Measurements from ENCODE around the gene ARHGAP28.
"Not testable (repeated sequence)": the region's sequence is repeated elsewhere in the genome, so short reads cannot be mapped to it uniquely, and the experiment has no call there.

The ARHGAP28 gene

DNA sequence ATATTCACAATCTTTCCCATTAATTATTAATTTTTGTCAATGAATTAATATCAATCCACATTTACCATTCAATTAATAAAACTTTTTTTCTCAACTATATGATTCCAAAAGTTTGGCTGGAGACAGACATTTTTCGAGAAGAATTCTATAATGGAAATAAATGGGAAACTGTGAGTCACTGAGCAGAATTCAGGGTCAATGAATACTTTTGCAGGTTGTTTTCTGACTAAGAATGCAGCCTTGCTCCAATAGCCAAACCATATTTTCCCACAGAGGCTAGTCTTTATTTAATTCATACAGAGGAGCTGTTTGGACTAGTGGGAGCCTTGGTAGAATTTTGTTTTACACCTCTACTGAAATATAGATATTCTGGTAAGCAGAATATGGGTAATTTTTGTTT, 82.3 kb downstream of the ARHGAP28 start:
- DNase-seq (ENCODE audit: low read depth in 2 of 3, low spot score in 1 of 3): no peak

DNA sequence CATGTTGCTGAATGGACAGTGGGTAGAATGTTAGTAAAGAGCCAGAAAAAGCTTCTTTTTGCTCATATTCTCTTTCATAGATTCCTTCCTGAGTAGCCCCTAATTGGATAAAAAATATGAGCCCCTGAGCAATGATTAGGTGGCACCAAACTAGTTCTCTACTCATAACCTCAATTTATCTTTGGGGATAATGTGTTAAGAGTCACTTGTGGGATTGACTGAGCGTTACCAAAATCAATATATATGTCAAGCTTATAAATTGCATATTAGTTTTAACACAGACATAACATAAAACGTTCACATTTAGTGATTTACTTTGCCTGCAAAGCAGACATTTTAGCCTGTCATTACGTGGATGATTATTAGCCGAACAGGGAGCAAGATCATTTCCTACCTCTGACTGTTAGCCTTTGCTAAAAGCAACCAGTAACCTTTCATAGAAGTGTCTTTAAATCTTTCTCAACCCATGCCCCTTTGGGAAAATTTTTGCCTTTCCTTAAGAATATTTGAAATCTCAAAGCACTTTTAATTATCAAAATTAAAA, 85.4 kb downstream of the ARHGAP28 start:
- DNase-seq (ENCODE audit: low read depth in 2 of 3, low spot score in 1 of 3): no peak

DNA sequence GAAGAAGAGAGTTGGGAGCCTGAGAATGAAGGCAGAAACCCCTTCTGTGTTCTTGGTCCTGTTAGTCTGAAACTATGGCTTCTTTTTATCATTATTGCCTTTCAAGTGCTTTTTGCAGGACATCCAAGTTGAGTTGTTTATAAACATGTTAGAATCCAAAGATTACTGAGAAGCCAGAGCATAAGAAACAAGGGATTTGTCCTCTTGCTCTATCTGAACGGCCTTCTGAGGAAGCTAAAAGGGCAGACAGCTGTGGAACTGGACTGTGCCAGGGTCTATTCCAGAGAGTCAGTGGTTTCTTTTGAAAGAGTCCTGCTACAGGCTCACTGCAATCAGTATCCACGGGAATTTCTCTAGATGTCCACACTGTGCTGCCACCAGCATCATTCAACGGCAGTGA, 86.6 kb downstream of the ARHGAP28 start:
- DNase-seq (ENCODE audit: low read depth in 2 of 3, low spot score in 1 of 3): no peak

DNA sequence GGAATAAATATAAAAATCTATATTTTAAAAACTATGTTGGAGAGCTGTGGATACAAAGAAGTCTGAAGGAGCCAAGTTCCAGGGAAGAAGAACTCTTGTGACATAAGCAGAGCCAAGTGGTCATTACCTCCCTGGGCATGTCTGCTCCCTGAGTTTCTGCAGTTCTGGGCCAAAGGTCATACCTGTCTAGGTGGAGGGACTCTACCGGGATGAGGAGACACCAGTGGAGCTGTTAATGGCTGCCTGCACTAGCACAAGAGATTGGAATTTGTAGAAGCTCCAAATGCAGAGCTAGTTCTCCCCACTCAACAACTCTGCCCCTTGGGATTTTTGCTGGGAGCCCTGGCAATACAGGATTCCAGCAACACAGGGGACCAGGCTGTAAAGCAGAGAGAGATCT, 89.8 kb downstream of the ARHGAP28 start:
- no peak for DNase-seq (ENCODE audit: low read depth in 2 of 3, low spot score in 1 of 3)

DNA sequence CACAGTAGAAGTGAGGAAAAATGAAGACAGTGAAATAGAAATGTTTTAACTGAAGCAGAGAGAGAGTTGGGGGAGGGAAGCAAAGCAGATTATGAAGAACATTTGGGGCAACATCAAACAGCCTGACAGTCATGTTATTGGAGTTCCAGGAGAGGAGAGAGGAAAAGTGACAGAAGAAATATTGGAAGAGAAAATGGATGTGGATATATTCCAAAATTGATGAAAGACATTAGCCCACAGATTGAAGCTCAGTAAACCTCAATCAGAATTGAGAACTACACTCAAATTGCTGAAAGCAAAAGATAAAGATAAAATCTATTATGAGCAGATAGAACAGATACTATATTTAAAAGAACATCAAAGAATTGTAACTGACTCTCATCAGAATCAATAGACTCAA, 90.8 kb downstream of the ARHGAP28 start:
- DNase-seq (ENCODE audit: low read depth in 2 of 3, low spot score in 1 of 3): no peak

DNA sequence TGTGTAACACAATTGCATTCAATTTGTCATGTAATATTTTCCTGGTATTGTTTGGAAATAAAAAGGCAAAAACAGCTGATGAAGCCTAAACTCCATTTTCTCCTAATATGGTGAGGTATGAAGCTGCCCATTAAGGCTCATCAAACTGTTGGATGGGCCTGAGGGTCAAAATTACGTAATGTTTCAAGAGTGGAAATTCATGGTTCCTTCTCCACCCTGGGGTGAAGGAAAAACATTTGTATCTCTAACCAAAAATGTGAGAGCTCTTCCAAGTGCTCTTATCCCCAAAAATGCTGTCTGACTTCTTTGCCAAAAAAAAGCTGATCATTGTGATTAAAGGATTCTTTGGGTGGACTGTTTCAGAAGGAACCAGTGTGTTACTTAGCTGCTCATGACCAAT, 91.8 kb downstream of the ARHGAP28 start:
- no peak for DNase-seq (ENCODE audit: low read depth in 2 of 3, low spot score in 1 of 3)

DNA sequence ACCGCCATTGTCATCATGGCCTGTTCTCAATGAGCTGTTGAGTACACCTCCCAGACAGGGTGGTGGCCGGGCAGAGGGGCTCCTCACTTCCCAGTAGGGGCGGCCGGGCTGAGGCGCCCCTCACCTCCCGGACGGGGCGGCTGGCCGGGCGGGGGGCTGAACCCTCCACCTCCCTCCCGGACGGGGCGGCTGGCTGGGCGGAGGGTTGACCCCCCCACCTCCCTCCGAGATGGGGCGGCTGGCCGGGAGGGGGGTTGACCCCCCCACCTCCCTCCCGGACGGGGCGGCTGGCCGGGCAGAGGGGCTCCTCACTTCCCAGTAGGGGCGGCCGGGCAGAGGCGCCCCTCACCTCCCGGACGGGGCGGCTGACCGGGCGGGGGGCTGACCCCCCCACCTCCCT, 97.6 kb downstream of the ARHGAP28 start:
- DNase-seq (ENCODE audit: low read depth in 2 of 3, low spot score in 1 of 3): not testable (repeated sequence)

DNA sequence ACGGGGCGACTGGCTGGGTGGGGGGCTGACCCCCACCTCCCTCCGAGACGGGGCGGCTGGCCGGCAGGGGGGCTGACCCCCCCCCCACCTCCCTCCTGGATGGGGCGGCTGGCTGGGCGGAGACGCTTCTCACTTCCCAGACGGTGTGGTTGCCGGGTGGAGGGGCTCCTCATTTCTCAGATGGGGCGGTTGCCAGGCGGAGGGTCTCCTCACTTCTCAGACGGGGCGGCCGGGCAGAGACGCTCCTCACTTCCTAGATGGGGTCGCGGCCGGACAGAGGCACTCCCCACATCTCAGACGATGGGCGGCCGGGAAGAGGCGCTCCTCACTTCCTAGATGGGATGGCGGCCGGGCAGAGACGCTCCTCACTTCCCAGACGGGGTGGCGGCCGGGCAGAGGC, 98.0 kb downstream of the ARHGAP28 start:
- not testable (repeated sequence) for DNase-seq (ENCODE audit: low read depth in 2 of 3, low spot score in 1 of 3)

DNA sequence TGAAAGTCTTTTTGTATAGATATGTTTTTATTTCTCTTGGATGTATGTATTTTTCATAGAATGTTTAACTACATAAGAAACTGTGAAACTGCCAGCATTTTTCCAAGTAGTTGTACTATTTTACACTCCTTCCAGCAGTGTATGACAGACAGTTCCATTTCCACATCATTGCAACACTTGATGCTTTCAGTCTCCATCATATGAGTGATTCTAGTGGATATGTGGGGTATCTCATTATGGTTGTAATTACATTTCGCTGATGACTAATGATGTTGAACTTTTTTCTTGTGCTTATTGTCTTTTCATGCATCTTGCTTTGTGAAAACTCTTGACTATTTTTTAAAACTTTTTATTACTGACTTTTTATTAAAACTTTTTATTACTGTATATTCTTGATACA, 101.4 kb downstream of the ARHGAP28 start:
- no peak for DNase-seq (ENCODE audit: low read depth in 2 of 3, low spot score in 1 of 3)

DNA sequence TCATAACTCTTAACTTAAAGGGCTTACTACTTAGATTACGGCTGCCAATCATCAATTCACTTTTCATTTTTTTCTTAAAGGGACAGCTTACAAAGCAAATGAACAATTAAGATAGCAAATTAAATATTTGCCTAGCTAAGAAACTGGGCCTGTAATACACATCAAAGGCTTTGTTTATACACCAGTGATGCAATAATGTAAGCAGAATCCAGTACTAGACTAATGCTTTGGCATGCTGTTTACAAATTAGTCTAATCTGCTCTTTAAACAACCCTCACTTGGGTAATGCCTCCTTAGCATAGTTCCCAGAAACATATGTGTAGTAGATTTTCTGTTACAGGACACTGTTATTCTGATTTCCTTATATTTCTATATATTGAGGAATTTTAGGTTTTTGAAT, 105.8 kb downstream of the ARHGAP28 start:
- no peak for DNase-seq (ENCODE audit: low read depth in 2 of 3, low spot score in 1 of 3)

DNA sequence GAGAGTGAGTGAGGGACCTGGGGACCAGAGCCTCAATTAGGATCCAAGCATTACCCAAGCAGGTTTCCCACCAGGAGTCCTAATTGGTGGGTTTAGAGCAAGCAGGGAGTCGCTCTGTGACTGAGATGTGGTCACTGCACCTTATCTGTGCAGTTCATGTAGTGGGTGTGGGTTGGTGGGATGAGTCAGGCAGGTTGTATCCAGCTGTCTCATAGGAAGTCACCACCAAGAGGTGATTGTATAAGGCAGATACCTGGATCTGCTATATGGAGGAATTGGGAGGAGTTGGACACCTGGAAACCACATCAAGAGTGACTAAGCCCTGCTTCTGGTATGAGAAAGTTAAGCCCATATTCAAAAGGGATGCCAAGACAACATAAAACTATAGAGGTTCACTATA, 106.8 kb downstream of the ARHGAP28 start:
- DNase-seq (ENCODE audit: low read depth in 2 of 3, low spot score in 1 of 3): no peak

DNA sequence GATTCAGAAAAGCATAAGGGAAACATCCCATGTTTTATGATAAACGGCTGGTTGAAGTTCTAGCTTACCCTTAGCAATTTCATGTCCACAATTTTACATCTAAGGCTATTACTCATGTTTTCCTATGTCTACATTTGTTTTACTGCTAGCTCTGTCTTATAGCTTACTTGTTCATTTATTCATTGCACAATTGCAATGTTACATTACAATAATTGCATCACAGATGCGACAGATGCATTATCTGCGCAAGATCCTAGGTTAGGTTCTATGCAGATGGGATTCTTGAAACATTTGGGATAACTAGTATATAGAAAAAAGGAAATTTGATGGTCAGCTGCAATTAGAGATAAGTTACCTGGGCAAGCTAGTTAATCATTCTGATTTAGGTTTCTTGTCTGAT, 108.4 kb downstream of the ARHGAP28 start:
- DNase-seq (ENCODE audit: low read depth in 2 of 3, low spot score in 1 of 3): no peak

DNA sequence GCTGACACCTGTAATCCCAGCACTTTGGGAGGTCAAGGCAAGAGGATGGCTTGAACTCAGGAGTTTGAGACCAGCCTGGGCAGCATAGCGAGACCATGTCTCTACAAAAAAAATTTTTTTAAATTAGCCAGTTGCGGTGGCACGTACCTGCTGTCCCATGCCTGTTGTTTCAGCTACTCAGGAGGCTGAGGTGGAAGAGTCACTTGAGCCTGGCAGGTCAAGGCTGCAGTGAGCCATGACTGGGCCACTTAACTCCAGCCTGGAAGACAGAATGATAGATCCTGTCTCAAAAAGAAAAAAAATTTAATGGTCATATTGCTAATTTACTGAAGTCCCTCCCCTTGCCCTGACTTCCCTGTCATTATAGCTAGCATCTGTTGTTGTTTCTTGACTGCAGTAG, 112.6 kb downstream of the ARHGAP28 start:
- DNase-seq (ENCODE audit: low read depth in 2 of 3, low spot score in 1 of 3): no peak

DNA sequence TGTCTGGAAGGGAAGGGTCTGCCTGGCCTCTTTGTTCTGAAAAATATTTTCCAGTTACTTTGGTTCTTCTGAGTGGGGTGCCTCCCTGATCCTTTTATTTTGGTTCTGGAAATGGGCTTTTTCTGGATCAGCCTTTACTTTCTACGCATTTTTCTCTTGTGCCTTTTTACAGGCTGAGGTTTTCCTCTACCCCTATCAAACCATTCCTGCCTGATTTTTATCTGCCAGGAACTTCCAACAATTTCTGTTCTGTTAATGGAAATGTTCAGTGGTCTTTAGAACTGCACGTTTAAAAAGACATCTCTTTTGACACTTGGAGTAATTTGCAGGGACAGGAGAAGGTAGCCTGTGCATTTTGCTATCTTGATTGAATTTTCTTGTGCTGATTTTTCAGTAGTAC, 113.8 kb downstream of the ARHGAP28 start:
- no peak for DNase-seq (ENCODE audit: low read depth in 2 of 3, low spot score in 1 of 3)

DNA sequence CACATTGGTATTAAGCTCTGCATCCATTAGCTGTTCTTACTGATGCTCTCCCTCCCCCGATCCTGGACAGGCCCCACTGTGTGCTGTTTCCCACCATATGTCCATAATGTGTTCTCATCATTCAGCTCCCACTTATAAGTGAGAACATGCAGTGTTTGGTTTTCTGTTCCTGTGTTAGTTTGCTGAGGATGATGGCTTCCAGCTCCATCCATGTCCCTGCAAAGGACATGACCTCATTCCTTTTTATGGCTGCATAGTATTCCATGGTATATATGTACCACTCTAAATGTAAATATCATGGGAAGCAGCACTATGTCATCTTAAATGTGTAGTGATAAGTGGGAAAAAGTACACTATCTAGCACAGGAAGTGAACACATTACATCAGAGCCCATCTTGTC, 116.0 kb downstream of the ARHGAP28 start:
- not testable (repeated sequence) for DNase-seq (ENCODE audit: low read depth in 2 of 3, low spot score in 1 of 3)

DNA sequence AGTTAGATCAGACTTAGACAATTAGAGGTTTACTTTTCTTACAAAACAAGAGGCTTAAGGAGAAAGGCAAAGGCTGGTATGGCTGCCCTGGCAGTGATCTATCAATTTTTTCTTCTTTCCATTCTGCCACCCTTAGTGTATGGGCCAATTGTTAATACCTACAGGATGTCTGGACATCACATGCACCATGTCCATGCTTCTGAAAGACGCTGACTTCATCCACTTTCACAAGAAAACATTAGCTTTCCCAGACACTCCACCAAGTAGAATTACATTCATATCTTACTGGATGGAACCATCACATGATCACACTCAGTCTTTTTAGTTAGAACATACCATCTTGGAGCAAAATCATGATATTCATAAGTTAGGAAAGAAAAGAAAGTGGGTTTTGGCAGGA, 120.9 kb downstream of the ARHGAP28 start:
- no peak for DNase-seq (ENCODE audit: low read depth in 2 of 3, low spot score in 1 of 3)

DNA sequence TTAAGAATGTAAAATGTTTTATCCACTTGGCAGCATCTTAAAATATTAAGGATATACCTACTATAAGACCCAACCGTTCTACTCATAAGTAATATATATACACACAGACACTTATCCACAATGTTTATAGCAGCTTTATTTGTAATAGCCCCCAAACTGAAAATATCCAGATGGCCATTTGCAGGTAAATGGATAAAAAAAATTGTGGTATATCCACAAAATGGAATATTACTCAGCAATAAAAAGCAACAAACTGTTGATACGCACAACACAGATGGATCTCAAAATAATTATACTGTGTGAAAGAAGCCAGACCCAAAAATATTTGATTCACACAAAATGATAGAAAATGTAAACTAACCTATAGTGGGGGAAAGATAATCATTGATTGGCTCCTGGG, 122.0 kb downstream of the ARHGAP28 start:
- no peak for DNase-seq (ENCODE audit: low read depth in 2 of 3, low spot score in 1 of 3)

DNA sequence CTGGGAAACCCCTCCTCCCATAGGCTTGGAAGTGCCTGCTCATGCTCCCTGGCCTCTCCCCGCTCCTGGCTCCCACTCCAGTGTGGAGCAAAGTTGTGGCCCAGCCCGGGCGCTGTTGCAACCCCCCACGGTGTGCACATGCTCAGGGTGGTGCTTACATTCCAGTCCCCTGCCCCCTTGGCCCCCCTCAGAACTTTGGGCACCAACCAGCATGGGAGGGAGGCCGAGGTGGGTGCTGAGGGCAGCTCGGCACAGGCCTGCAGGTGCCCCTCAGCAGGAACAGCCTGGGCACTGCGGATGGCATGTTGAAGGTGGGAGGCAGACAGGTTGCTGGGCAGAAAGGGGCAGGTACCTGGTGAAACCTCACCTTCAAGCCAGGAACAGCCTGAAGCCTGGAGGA, 125.3 kb downstream of the ARHGAP28 start:
- no peak for DNase-seq (ENCODE audit: low read depth in 2 of 3, low spot score in 1 of 3)

DNA sequence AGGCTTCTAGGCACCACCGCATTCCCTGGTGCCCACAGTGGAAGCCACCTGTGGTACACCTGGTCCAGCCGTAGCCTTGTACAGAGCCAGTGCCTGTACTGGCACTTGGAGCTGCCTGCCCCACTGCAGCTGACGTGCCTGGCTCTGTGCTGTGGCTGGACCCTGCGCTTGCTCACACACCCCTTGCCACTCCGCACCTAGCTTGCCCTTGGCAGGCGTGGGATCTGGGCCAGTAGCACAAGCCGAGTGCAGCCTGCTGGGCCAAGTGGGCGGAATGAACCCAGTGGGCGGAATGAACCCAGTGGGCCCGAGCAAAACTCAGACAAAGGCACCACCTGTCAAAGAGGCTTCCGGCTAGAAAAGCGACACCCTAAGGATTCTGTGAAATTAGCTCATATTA, 126.3 kb downstream of the ARHGAP28 start:
- DNase-seq (ENCODE audit: low read depth in 2 of 3, low spot score in 1 of 3): no peak

DNA sequence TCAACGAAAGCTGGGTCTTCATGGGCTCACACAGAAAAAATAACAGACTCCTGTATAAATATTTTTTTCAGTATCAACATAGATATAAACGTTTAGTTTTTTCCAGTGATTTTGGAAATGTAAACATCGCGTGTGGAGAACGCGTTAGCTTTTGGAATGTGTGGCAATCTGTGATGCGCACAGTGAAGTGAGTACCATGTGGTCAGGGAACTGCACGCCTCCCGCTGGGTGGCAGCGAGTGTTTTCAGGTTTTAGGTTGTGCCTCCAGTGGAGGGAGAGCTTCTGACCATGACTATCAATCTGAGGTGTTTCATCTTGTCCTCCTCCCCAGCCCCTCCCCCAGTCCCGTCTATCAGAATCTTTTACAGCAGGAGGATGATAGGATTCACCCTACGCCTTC, 127.8 kb downstream of the ARHGAP28 start:
- DNase-seq (ENCODE audit: low read depth in 2 of 3, low spot score in 1 of 3): no peak

DNA sequence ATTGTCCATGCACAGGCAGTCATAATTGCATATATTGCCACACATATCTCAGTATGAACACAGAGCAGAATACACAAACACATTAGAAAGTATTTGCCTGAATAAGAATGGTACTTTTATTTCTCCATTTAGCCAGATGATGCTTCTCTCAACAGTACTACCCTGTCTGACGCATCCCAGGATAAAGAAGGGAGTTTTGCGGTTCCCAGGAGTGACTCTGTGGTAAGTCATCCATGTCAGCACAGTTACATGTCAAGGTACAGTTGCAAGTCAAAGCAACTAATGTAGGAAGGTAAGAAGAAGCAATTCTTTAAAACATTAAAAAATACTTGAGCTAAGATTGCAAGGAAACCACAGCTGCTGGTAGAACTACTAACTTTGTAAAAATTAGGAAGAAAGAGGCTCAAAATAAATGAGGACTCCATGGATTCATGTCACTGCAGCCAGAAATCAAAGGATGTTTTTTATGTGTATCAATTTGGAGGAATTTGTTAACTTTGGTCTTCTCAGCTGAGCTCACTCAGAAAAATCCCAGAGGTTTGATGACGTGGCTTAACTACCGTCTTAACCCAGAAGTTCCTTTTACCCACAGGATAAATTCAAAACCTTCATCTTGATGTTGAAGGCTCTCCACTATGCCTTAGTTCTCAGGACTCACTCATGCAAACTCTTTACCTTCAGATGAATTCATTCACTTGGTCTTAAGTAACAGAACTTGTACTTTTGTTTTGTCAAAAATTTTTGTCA, 130.3 kb downstream of the ARHGAP28 start:
- no peak for DNase-seq (ENCODE audit: low read depth in 2 of 3, low spot score in 1 of 3)

DNA sequence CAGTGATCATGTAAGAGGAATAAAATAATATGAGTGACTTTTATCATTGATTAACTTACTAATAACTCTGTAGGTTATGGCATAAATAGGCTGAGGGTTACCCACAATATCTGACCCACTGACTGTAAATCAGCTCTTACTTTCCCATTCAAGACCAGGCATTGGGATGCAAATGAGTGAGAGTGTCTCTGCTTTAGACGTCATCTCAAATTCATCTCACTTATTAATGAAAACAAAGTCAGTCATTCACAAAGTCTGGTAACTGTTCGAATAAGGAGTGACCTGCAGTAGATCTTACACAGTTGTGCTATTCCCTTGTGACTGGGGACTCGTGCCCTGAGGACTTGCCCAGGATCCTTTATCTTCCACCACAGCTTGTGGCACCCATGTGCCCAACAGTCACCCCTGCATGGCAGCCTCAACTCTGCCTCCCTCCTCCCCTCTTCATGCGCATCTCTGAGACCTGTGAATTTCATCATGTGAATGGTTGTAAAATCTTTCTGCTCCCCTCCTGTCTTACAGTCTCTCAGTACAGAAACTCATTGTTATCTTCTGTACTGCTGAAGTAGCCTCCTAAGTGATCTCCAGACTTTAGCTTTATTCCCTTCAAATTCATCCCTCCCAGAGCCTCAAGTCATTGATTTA, 131.4 kb downstream of the ARHGAP28 start:
- DNase-seq (ENCODE audit: low read depth in 2 of 3, low spot score in 1 of 3): no peak

DNA sequence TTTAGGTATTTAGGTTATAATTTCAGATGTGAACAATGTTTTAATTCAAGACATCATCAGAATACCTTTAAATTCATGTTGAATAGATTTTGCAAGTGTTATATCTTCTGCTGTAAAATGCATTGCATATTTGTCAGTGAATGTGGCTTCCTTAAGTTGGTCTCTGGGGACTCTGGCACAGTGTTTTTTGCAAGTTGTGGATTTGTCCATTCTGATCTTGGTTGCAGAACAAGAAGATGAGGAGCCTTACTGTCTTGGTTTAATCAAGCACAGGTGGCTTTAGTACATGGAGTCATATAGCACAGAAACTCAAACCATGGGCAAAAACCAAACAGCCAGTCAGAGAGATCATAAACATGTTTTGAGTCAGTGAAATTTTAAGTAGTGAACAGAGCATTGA, 135.7 kb downstream of the ARHGAP28 start:
- no peak for DNase-seq (ENCODE audit: low read depth in 2 of 3, low spot score in 1 of 3)

All from stimulated activated CD4-positive, alpha-beta T cell treated with anti-CD3 and anti-CD28 coated beads, Interleukin-12 subunit alpha, Interleukin-12 subunit beta, amount 100 ng/mL, for 48 hours (primary cell).